ENCODE measurements around the gene ADAMTS2.

ADAMTS2 gene

DNA sequence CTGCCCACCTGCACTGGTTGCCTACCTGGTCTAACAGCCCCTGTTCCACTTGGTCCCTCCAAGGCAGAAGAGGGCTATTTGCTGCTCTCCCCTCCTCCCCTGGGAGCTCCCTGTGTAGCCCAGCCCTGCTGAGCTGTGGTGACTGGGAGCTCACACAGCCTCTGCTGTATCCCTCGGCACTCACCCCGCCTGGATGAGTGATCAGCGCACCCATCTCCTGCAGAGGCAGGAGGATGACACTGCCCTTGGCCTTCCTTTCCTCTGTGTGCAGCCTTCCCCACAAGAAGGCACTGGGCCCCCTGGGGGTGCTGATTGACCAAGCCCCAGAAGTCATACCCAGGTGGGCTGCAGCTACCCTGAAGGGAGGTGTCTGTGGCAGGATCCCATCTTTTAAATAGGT, 134.2 kb downstream of the ADAMTS2 start:
- DNase-seq = no peak

DNA sequence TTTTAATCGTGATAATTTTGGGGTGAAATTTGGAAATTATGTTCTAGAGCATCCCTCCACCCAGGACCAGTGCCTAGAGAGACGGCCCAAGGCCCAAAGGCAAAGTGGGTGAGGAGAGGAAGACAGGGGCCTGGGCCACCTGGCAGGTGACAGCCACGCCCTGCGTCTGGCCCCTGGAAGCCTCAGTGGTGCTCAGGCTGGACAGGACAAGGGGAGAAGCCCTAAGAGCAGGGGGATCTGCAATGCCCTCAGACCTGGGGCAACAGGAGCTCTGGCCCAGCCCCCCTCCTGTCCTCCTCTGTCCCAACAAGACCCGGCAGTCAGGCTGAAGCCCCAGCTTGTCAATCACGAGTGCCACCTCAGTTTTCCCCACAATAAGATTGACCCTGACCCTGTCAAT, 134.8 kb downstream of the ADAMTS2 start:
- no peak for DNase-seq

DNA sequence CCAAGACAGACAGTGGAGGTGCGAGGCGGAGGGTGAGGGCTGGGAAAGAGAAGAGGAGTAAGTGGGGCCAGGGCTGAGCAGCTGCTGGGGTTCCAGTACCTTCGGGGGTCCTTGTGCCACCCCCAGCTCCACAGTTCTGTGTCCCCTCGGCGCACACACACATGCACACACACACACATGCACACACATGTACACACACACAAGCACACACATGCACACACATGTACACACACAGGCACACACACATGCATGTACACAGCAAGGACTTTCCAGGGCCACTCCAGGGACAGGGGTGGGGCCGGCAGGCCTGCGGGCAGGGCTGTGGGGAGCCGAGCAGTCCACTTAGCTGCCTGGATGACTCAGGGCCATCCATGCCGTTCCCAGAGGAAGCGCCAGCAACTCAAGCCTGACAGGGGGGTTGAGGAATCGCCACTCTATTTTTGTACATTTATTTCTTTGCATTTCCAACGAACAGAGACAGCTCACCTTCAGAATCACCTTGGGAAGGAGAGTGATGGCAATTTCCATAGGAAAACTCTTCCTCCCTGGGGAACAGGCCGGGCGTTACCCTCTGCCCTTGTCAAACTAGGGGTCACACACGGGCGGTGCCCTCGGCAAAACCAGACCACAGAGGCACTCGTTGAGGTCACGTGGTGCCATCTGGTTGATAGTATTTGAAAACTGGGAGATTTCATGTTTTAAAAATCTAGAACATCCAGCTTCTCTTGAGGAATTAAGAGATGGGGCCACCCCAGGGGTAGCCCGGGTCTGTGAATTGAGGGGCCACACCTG, 135.7 kb downstream of the ADAMTS2 start:
- DNase-seq = no peak

DNA sequence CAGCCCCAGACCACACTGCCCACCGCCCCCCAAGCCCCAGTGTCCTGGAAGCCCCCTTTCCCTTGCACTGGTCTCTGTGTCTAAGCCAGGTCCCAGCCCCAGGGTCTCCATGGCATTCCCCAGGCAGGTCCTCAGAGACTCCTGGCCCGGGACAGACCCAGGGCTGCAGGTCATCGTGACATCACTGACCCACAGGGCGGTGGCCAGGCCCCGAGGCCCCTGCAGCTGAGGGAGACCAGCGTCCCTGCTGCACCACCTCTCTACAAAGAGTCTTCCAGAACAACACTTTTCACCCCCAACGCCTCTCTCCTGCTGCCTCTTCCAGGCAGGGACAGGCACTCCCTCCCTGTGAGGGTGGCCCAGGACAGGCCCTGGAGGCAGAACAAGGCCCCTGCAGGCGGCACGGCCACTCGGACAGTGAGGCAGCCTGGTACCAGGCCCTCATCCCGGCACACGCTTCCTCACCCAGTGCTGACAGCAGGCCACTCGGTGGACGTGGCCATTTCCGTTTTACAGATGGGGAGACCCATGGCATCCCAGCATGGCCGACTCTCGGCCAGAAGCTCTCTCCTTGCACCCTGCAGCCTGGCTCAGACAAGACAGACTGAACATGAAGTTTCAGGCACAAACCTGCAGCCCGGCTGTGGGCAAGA, 136.4 kb downstream of the ADAMTS2 start:
- DNase-seq = no peak

DNA sequence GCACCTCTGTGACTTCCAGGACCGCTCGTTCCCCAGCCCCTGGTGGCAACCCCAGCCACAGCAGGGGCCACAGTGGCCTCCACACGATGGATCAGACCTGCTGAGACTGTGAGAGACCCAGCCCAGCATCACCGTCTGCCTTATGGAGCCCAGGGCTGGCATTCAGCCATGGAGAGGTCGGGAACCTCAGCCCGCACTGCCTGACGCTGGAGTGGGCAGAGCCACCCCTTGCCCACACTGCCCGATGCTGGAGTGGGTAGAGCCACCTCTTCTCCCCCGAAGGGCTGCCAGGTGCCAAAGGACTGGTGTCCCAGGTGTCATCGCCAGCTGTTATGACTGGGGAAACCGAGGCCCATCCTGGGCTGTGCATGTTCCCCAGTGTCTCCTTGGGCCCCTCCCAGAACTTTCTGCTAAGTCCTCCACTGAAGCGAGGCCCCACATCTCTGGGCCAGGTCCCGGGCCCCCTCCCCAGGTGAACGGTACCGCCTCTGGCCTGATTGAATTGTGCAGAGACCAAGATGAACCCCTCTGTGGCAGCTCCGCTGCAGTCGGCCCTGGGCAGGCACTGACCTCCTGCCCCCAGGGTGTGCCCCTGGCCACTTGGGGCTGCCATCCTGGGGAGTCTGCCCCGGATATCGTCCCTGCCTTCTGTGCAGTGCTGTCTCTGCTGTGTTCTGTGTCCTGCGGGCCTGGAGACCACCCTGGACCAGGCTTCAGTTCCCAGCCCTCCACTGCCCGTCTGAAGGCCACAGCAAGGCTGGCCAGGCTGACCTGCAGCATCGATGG, 137.1 kb downstream of the ADAMTS2 start:
- no peak for DNase-seq

DNA sequence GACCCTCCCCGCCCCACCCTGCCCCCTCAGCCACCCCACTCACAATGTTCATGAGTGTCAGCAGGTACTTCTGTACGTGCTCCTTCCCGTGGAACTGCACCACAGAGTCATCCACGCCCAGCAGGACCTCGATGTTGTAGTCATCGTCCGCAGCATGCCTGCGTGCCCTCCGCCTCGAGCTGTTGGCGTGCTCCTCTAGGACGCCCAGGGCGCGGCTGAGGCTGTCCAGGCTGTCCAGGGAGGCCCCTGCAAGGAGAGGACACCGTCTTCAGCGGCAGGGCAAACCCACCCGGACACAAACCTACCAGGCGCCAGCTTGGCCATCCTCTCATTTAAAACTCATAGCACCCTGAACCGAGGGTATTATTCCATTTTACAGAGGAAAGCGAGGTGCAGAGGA, 137.8 kb downstream of the ADAMTS2 start:
- no peak for DNase-seq

DNA sequence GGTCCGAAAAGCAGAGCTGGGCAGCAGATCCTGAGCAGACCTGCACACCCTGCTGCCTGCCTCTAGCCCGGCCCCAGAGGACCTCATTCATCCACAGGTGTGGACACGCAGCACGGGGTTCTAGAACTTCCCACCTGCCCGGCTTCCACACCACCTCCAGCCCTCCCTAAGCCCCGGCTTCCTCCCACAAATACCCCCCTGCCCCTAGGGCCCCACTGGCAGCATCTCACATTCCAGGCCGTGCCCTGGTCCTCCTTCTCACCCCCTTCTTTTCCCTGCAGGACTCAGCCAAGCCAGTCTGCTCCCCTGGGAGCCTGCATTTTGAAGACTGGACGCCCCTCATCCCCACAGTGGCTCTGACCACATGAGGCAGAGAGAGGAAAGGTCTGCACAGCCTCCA, 138.9 kb downstream of the ADAMTS2 start:
- DNase-seq = no peak

DNA sequence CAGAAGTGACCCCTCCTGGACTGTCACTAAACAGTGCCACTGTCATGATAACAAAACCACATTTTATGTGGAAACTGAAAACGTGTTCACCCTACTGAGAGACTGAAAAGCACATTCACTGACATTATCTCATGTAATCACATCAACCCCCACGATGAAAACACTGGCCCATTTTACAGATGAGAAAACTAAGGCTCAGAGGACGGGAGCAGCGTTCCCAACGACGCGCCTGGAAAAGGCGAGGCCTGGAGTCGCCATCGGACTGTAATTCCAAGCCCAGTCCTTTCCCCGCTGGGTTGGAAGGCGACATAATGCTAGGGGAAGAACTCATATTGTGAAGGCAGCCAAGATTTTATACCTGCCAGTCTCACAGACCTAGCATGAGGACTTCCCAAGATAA, 140.0 kb downstream of the ADAMTS2 start:
- no peak for DNase-seq

DNA sequence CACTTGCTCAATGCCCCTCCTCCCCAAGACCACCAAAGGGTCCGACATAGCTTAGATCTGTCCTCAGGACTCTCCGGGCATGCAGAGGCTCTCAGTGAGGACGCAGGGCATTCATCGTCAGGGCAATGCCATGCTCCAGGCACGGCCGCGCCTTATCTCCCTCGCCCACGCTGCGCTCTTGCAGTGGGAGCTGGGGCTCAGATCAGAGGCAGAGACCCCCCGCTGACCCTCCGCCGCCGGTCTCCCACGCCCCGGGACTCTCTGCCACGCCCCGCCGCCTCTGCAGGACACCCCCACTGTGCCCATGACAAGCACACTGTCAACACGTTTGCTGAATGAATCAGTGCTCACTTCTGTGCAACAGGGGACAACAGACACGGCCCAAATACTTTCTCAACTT, 140.7 kb downstream of the ADAMTS2 start:
- DNase-seq = no peak

DNA sequence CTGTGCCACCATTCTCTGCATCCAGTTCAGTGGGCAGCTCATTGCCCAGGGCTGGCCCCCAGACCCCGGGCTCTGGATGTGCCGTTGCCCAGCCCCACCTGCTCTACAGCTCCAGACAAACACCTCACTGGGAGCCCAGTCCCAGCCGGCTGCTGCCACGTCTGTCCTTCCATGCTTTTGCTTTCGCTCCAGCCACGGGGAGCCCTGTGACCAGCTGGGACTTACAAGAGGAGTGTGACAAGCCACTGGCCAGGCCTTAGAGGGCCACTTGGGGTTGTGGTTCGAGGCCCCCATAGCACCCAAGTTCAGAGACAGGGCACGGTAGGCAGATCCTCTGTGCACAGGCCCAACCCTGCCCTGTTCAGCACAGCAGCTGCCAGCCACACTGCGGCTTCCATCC, 142.0 kb downstream of the ADAMTS2 start:
- DNase-seq = no peak

DNA sequence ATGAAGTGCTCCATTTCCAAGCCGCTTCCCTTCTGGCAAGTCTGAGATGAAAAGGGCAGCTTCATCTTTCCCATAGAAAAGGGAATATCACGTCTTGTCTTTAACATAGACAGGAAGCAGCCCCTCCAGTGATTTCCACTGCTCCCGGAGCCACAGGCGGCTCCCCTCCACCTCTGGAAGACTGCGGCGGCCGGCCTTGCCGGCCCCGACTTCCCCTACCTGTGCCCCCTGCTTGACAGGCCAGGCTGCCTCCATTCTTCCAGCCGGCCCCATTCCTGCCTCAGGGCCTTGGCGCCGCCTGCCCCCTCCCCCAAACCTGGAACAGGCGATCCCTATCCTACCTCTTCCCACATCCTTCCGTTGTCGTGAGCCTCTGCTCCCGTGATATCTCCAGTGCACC, 143.3 kb downstream of the ADAMTS2 start:
- no peak for DNase-seq

DNA sequence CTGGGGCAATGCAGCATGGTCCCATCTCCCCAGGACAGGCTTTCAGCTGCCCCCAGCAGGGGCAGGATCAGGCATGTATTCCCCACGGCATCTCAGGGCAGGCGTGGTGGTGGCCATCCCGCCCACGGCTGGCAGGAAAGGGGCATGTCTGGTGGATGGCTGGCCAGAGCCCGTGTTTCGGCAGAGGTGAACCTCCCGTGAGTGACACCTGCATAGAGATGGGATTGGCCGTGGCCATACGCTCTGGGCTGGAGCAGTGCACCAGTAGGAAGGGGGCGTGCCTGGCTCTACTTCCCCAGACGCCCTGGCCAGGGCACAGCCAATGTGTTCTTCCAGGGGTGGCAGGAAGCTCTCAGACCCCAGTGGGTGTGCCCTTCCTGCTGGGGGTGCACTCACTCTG, 146.0 kb downstream of the ADAMTS2 start:
- no peak for DNase-seq

DNA sequence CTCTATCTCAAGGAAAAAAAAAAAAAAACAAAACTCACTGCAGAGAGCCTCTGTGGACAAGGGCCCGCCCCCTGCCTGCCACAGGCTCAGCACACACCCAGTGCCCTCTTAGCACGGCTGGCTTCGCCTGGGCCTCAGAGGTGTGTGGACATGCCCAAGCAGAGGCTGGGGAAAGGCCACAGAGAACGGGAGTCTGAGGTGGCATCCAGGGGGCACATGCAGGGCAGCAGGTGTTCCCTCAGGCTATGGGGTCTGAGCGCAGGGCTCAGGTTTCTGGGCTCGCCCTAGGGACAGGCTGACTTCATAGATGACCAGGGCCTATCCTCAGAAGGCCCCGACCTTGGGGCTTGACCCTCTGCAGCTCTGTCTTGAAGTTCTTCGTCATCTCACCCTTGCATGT, 146.4 kb downstream of the ADAMTS2 start:
- no peak for DNase-seq

DNA sequence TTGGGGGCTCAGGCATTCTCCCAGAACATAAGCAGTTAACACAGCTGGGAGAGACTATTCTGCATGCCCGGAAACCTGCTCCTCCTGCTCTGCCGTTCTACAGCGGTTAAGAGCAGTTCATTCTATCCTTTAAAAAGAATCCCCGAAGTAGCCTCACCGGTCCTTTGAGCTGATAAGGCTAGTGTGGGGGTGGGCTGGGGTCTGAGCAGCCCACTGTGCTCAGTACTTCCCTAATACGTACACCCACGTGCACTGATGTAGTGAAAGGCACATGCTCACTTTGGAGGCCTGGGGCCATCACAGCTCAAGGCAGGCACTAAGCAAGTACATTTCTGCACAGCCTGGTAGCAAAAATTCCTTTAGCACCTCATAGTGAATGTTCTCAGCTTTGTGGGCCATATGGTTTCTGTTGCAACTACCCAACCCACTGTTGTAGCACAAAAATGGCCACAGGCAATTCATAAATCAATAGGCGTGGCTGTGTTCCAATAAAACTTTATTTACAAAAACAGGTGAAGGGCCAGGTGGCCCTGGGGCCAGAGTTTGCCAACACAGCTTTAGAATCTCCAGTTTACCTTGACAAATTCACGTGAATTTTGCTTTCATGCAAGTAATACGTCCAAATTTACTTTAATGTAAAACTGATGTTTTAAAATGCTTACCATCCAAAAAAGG, 148.7 kb downstream of the ADAMTS2 start:
- DNase-seq = no peak

DNA sequence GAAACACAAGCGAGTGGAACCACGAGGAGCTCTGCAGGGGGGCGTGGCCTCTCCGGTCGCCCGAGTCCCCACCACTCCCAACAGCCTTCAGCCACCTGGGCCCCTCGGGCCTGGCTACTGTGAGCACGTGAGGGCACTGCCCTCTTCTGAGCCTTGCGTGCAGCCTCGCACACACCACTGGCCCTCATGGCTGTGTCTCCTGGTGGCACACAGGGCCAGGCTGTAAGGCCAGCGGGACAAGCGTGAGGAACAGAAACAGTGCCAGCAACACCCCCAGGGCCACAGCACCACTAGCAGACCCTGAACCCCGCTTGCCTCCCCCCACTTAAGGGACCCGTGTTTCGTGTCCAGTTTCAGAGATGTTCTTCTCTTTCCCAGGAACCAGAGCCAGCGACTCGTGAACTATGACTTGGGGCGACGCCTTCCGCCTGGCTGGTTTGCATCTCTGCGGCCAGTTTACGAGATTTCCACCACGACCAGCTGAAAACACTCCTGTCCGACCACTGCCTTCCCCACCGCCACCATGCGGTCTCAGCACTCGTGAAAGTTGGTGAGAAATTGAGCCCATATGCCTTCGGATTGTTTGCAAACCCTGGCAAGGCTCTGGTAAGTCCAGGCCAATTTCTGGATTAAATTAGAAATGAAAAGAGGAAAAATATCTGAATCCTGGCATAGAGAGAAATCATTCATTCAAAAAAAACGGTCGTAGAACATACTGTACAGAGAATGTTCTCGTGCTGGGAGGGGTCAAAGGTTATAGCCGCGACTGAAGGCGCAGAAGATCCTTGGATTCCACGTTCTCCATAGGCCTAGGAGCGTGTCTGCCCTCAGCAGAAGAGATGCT, 149.5 kb downstream of the ADAMTS2 start:
- DNase-seq = no peak

DNA sequence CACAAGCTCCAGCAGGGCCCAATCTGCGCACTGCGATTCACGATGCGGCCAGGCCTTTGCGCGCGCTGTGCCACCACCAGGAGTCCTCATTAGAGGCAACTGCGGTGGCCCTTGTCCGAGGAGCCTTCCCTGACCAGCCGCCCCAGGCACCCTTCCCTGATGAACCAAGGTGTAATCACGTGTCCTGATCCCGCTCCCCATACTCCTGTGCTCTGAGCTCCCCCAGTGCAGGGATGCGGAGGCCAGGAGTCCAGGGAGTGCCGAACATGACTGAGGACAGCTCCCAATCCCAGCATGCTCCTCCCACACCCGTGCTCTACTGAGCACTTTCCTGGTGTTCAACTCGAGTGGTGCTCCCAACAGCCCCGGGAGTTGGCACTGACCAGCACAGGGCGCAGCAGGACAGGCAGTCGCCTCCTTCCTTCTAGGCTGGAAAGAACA, 150.3 kb downstream of the ADAMTS2 start:
- no peak for DNase-seq

DNA sequence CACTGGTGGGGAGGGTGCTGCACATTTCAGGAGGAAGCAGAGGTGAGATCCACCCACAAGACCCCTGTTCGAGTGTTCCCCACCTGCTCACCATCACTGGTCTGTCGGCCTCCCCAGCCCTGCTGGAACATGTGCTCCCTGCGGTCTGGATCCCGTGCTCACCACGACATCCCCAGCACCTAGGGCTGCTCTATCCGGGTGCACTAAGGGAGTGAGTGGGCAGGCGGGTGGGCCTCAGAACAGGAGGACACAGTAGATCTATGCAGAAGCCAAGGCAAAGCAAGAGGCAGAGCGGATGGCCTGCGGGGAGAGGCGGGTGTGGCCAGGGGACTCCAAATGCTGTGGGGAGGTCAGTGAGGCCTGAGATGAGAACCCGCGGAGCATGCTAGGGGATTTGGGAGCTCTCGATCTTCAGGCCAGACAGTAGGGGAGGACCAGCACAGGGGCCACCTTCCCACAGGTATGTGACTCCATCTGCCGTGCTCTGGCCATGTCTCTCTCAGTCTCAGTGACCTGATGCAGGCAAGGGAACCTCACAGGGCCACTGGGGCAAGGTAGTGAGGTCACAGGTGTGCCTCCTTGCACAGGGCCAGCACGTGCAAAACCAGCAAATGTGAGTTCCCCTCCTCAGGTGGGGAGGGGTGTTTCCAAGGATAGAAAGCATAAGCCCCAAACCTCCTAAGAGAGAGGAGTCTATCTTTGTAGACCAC, 150.9 kb downstream of the ADAMTS2 start:
- peak; percentile 9 for DNase-seq

DNA sequence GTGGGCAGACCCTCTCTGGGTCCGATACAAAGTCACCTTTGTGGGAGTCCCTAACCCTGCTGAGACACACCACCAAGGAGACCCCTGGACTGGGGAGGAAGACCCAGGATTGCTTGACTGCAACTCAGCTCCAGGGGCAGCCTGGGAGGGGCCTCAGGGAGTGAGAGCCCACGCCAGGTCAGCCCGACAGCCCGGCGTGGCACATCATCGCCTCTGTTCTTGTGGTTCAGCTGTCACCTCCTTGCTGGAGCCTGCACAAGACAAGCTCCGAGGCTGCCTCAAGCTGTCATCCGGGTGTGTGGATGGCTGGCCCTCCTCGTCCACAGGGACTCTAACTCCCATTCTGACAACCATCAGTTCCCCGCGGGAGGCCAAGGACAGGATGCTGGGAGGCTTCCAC, 151.5 kb downstream of the ADAMTS2 start:
- DNase-seq = no peak

DNA sequence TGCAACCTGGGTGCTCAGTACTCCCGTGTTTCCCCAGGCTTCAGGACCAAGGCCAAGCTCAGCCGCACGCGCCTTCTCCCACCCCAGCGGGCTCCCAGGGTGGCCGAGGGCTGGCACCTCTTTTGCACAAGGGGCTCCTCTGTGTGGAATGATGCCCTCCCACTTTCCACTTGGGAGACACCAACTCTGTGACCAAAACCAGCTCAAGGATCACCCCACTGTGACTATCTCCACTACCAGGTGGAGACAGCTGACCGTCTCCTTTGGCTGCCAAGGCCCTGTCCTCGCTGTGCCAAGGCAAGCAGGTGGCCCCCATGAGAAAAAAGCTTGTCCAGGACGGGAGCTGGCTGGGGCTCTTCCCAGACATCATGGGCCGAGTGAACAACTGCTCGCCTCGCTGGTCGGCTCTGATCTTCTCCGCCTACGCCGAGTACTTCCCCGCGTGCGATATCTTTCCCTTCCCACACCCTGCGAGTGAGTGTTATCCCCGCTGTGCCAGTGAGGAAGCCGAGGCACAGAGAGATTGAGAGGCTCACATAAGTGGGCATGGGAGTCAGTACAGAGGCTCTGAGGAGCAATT, 152.3 kb downstream of the ADAMTS2 start:
- no peak for DNase-seq

DNA sequence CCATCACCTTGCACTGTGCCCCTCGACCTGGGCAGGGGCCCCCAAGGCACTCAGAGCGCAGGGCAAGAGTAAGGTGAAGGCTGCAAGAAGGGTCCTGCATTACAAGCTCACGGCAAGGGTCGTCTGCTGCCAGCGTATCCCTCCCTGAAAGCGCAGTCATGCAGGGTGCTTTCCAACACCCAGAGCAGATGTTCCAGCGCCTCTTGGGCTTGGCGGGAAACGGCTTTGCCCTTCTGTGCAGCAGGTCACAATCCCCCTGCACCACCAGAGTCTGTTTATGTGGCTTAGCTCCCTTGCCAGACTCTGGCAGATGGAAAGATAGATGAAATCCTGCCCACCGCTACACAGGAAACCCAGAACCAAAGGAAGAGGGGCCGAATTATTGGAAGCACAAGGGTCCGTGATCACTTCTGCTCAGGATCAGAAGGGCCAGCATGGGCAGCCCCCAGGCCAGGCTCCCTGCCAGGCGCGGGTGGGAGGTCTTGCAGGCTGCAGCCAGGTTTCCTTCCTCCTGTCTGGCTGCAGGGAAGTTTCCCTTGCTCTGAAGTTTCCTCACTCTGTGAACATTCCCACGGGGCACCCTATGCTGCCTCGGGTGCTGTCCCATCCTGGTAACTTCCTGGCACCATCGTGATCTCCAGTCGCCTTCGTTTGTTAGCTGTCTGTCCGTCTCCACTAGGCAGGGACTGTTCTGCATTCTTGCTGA, 152.9 kb downstream of the ADAMTS2 start:
- no peak for DNase-seq
